ENCODE data around the gene RHBDD3.

DNA sequence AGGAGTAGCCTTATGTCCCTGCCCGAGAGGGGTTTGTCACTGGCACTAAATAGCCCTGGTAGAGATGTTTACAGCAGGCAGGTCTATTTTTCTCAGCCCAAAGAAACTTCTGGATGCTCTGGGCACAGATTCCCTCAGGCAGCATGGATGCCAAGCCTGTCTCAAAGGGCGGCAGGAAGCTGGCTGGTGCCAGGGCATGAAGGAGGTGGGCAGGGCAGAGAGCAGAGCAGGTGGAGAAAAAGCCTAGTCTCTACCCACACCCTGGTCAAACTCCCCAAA is 34.6 kb upstream of the RHBDD3 start:
- TF ChIP-seq, protein P1, sequence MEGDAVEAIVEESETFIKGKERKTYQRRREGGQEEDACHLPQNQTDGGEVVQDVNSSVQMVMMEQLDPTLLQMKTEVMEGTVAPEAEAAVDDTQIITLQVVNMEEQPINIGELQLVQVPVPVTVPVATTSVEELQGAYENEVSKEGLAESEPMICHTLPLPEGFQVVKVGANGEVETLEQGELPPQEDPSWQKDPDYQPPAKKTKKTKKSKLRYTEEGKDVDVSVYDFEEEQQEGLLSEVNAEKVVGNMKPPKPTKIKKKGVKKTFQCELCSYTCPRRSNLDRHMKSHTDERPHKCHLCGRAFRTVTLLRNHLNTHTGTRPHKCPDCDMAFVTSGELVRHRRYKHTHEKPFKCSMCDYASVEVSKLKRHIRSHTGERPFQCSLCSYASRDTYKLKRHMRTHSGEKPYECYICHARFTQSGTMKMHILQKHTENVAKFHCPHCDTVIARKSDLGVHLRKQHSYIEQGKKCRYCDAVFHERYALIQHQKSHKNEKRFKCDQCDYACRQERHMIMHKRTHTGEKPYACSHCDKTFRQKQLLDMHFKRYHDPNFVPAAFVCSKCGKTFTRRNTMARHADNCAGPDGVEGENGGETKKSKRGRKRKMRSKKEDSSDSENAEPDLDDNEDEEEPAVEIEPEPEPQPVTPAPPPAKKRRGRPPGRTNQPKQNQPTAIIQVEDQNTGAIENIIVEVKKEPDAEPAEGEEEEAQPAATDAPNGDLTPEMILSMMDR (IDR thresholded peaks at IDR 0.05), result no peak
- TF ChIP-seq POLR2A (IDR thresholded peaks at IDR 0.05), result no peak

All from vagina (tissue), 2 donors.